ENCODE results near the gene RSPRY1. TPM values are rescaled to one million over a fixed set of nuclear protein-coding genes. Genes with fewer than 3 reads are reported as not detected.

RSPRY1 gene
- total RNA-seq, 1 donor from 2014 or later, result 14.0 TPM

- Histone ChIP-seq H3K27ac (replicated peaks) (peak overlapping the region; percentile 40), H3K9me3 (replicated peaks) (no peaks in the 10 kb centered on the region), H3K27me3 (ENCODE audit: low read depth) (no peaks in the 10 kb centered on the region), H3K36me3 (peaks cover 77% of the 10 kb centered on the region), H3K4me1 (peaks cover 22% of the 10 kb centered on the region), H3K4me3 (no peak overlapping the region)
- intact Hi-C loops (cut with micrococcal nuclease), result loop anchor here (5.0 kb wide), 1 partner anchor 86 kb away; no protein-coding TSS in a partner anchor
- DNase-seq, result no peak
- TF ChIP-seq CTCF (IDR thresholded peaks at IDR 0.05; ENCODE audit: borderline replicate concordance), result peak; percentile 73
Observed at GRCh38 chr16:57167953-57168352, 18.2 kb upstream of the RSPRY1 start.

- intact Hi-C loops (cut with micrococcal nuclease), result loop anchor here (5.0 kb wide), 1 partner anchor 87 kb away; no protein-coding TSS in a partner anchor
- Histone ChIP-seq H3K9me3 (replicated peaks) (no peaks in the 10 kb centered on the region), H3K27ac (replicated peaks) (no peak overlapping the region), H3K4me3 (no peak overlapping the region), H3K27me3 (ENCODE audit: low read depth) (no peaks in the 10 kb centered on the region), H3K4me1 (peaks cover 22% of the 10 kb centered on the region), H3K36me3 (peaks cover 71% of the 10 kb centered on the region)
- TF ChIP-seq CTCF (IDR thresholded peaks at IDR 0.05; ENCODE audit: borderline replicate concordance), result no peak
- DNase-seq, result no peak
Observed at GRCh38 chr16:57169327-57169726, 16.8 kb upstream of the RSPRY1 start.

GRCh38 chr16:57172721-57173290 lies 13.3 kb upstream of the RSPRY1 start:
- DNase-seq, result no peak
- no peak overlapping the region for H3K27ac ChIP-seq (replicated peaks)
- no peaks in the 10 kb centered on the region for H3K27me3 ChIP-seq (ENCODE audit: low read depth)
- intact Hi-C loops (cut with micrococcal nuclease), result no loop called here
- peaks cover 4% of the 10 kb centered on the region for H3K4me1 ChIP-seq
- peaks cover 45% of the 10 kb centered on the region for H3K36me3 ChIP-seq
- no peak overlapping the region for H3K4me3 ChIP-seq
- TF ChIP-seq CTCF (IDR thresholded peaks at IDR 0.05; ENCODE audit: borderline replicate concordance), result no peak
- H3K9me3 ChIP-seq (replicated peaks), result no peaks in the 10 kb centered on the region

GRCh38 chr16:57175896-57176295 lies 10.2 kb upstream of the RSPRY1 start:
- H3K9me3 ChIP-seq (replicated peaks), result no peaks in the 10 kb centered on the region
- intact Hi-C loops (cut with micrococcal nuclease), result no loop called here
- TF ChIP-seq CTCF (IDR thresholded peaks at IDR 0.05; ENCODE audit: borderline replicate concordance), result no peak
- H3K36me3 ChIP-seq, result peaks cover 28% of the 10 kb centered on the region
- no peaks in the 10 kb centered on the region for H3K27me3 ChIP-seq (ENCODE audit: low read depth)
- no peak for DNase-seq
- H3K4me3 ChIP-seq, result no peak overlapping the region
- H3K4me1 ChIP-seq, result peaks cover 18% of the 10 kb centered on the region
- H3K27ac ChIP-seq (replicated peaks), result no peak overlapping the region

GRCh38 chr16:57178196-57178595 lies 7.9 kb upstream of the RSPRY1 start:
- intact Hi-C loops (cut with micrococcal nuclease), result no loop called here
- H3K27me3 ChIP-seq (ENCODE audit: low read depth), result no peaks in the 10 kb centered on the region
- no peak for TF ChIP-seq CTCF (IDR thresholded peaks at IDR 0.05; ENCODE audit: borderline replicate concordance)
- H3K4me1 ChIP-seq, result peaks cover 18% of the 10 kb centered on the region
- DNase-seq, result no peak
- peaks cover 5% of the 10 kb centered on the region for H3K36me3 ChIP-seq
- peak overlapping the region; percentile 7 for H3K27ac ChIP-seq (replicated peaks)
- H3K4me3 ChIP-seq, result no peak overlapping the region
- H3K9me3 ChIP-seq (replicated peaks), result no peaks in the 10 kb centered on the region

All from left ventricle myocardium inferior (tissue), 1 donor.